IMR-90 (cell line): ENCODE data around the gene MAN2A2. TPM values are rescaled to one million over a fixed set of nuclear protein-coding genes. Genes with fewer than 3 reads are reported as not detected.

Source experiments
- ATAC-seq: fragments of 200-7000 bp; cut with Tn5 transposase; 2 replicates; pipeline ENCODE4 v1.9.1; 2020; ENCODE audit warnings: low read depth, mild to moderate bottlenecking, moderate library complexity
- BruUV-seq: library from RNA; stranded (reverse); fragments of 400-500 nt; replicated peaks from 2 replicates; lab custom pipeline; 2021; lab: Mats Ljungman, UMichigan
- CTCF ChIA-PET: fragments of 300-600 bp; formaldehyde crosslinking; extraction: SDS; loops from one replicate; lab custom pipeline; 2021; ENCODE audit warnings: antibody characterized with exemption; lab: Yijun Ruan, JAX
- POLR2A ChIA-PET: fragments of 300-600 bp; sonication (Branson Sonifier 250); formaldehyde crosslinking; loops from one replicate; lab custom pipeline; 2022; ENCODE audit warnings: antibody characterized with exemption; ENCODE audit not compliant: unreplicated experiment; lab: Charles Lee
- DNase-seq: peaks from one replicate; pipeline ENCODE4 v3.0.0; 2013
- H2AFZ ChIP-seq: replicated peaks from 2 replicates; pipeline ENCODE3; 2013; ENCODE audit warnings: low read length, mild to moderate bottlenecking; ENCODE audit not compliant: poor library complexity
- H2AK5ac ChIP-seq: 2 replicates; pipeline ENCODE4 v1.6.1; 2013; ENCODE audit warnings: low read depth, low read length, inconsistent platforms
- H2AK9ac ChIP-seq: replicated peaks from 2 replicates; pipeline ENCODE3; 2013; ENCODE audit warnings: mild to moderate bottlenecking, low read depth, low read length, moderate library complexity; ENCODE audit not compliant: poor library complexity
- H2BK120ac ChIP-seq: 2 replicates; pipeline ENCODE4 v1.6.1; 2013; ENCODE audit warnings: low read depth, low read length, inconsistent platforms
- H2BK15ac ChIP-seq: 3 replicates; pipeline ENCODE4 v1.6.1; 2013; ENCODE audit warnings: low read depth, low read length, inconsistent platforms
- H2BK20ac ChIP-seq: 2 replicates; pipeline ENCODE4 v1.6.1; 2013; ENCODE audit warnings: low read depth, mild to moderate bottlenecking, inconsistent platforms, low read length, moderate library complexity
- H2BK5ac ChIP-seq: 2 replicates; pipeline ENCODE4 v1.6.1; 2013; ENCODE audit warnings: mild to moderate bottlenecking, low read depth, low read length, inconsistent platforms; ENCODE audit not compliant: poor library complexity, severe bottlenecking
- H3K14ac ChIP-seq: replicated peaks from 2 replicates; pipeline ENCODE4 v1.6.1; 2013; ENCODE audit warnings: low read depth, low read length, inconsistent platforms
- H3K18ac ChIP-seq: 2 replicates; pipeline ENCODE4 v1.6.1; 2013; ENCODE audit warnings: low read depth, low read length, control low read depth
- H3K23ac ChIP-seq: 2 replicates; pipeline ENCODE4 v1.6.1; 2013; ENCODE audit warnings: low read depth, low read length, inconsistent platforms
- H3K27ac ChIP-seq: 2 replicates; pipeline ENCODE4 v1.5.1; 2013; ENCODE audit warnings: mild to moderate bottlenecking, control low read depth, low read length; ENCODE audit not compliant: insufficient read depth
- H3K27me3 ChIP-seq: 2 replicates; pipeline ENCODE4 v1.6.1; 2013; ENCODE audit warnings: low read length; ENCODE audit not compliant: control insufficient read depth, insufficient read depth
- H3K36me3 ChIP-seq: 2 replicates; pipeline ENCODE4 v1.6.1; 2013; ENCODE audit warnings: low read length, mixed read lengths; ENCODE audit not compliant: control insufficient read depth, insufficient read depth
- H3K4ac ChIP-seq: 2 replicates; pipeline ENCODE4 v1.6.1; 2013; ENCODE audit warnings: low read depth, low read length, inconsistent platforms
- H3K4me1 ChIP-seq: 2 replicates; pipeline ENCODE4 v1.6.1; 2013; ENCODE audit warnings: low read length, mixed read lengths; ENCODE audit not compliant: control insufficient read depth, insufficient read depth
- H3K4me2 ChIP-seq: 2 replicates; pipeline ENCODE4 v1.6.1; 2013; ENCODE audit warnings: low read depth, mild to moderate bottlenecking, control low read depth, low read length, moderate library complexity
- H3K4me3 ChIP-seq: 2 replicates; pipeline ENCODE4 v1.5.1; 2013; ENCODE audit warnings: low read depth, mild to moderate bottlenecking, control low read depth, low read length, moderate library complexity; ENCODE audit not compliant: insufficient read depth
- H3K56ac ChIP-seq: 2 replicates; pipeline ENCODE4 v1.6.1; 2013; ENCODE audit warnings: low read length, inconsistent platforms; ENCODE audit not compliant: insufficient read depth; ENCODE audit errors: extremely low read depth
- H3K79me1 ChIP-seq, 2 experiments: 2 replicates each; pipeline ENCODE4 v1.6.1; 2013; ENCODE audit warnings: low read length in 2 of 2, inconsistent platforms in 1 of 2, low read depth in 1 of 2
- H3K9ac ChIP-seq: 2 replicates; pipeline ENCODE4 v1.6.1; 2013; ENCODE audit warnings: low read depth, low read length, control low read depth
- H3K9me1 ChIP-seq: 2 replicates; pipeline ENCODE4 v1.6.1; 2013; ENCODE audit warnings: low read length, inconsistent platforms; ENCODE audit not compliant: insufficient read depth
- H3K9me3 ChIP-seq: 2 replicates; pipeline ENCODE4 v1.6.1; 2013; ENCODE audit warnings: low read length; ENCODE audit not compliant: control insufficient read depth, insufficient read depth
- H4K20me1 ChIP-seq: 2 replicates; pipeline ENCODE4 v1.6.1; 2013; ENCODE audit warnings: low read length, inconsistent platforms; ENCODE audit not compliant: insufficient read depth
- H4K5ac ChIP-seq: 2 replicates; pipeline ENCODE4 v1.6.1; 2013; ENCODE audit warnings: mild to moderate bottlenecking, low read depth, low read length, control low read depth
- H4K8ac ChIP-seq, 2 experiments: 2 replicates each; pipeline ENCODE4 v1.6.1; 2013; ENCODE audit warnings: low read depth in 2 of 2, low read length in 2 of 2, control low read depth in 1 of 2, inconsistent platforms in 1 of 2
- H4K91ac ChIP-seq: 2 replicates; pipeline ENCODE4 v1.6.1; 2013; ENCODE audit warnings: low read depth, low read length, inconsistent platforms; ENCODE audit not compliant: insufficient read depth
- CHD1 ChIP-seq: IDR thresholded peaks from 2 replicates; pipeline ENCODE4 v1.6.1; 2012; ENCODE audit warnings: low read depth, low read length, improper control_type of control experiment
- FOS ChIP-seq: fragments of 150-350 bp; IDR thresholded peaks from 2 replicates; pipeline ENCODE4 v1.6.1; 2016; ENCODE audit warnings: low read depth, low read length
- MAFK ChIP-seq: IDR thresholded peaks from 2 replicates; pipeline ENCODE4 v1.6.1; 2012; ENCODE audit warnings: low read depth, low read length, improper control_type of control experiment
- MAZ ChIP-seq: IDR thresholded peaks from 2 replicates; pipeline ENCODE4 v1.6.1; 2012; ENCODE audit warnings: low read depth, mild to moderate bottlenecking, low read length, improper control_type of control experiment, moderate library complexity, borderline replicate concordance
- POLR2A ChIP-seq: IDR thresholded peaks from 2 replicates; pipeline ENCODE4 v1.6.1; 2012; ENCODE audit warnings: mild to moderate bottlenecking, low read depth, low read length
- RFX5 ChIP-seq: IDR thresholded peaks from 2 replicates; pipeline ENCODE4 v1.8.0; 2012; ENCODE audit warnings: low read depth, mild to moderate bottlenecking, low read length, moderate library complexity
- WGBS, 2 experiments: methylation state at CpG; one replicate each; pipeline versions ENCODE4 v1.1.5 to v1.1.7; 2013; ENCODE audit warnings: missing lambda C conversion rate in 2 of 2; ENCODE audit not compliant: insufficient read length in 1 of 2; ENCODE audit errors: extremely low coverage in 2 of 2; 5-methylcytosine and 5-hydroxymethylcytosine counted together
- dilution Hi-C: fragments of 300-500 bp; cut with HindIII; formaldehyde crosslinking; loops from one replicate; pipeline ENCODE4 v1.14.3; 2018; ENCODE audit warnings: low sequenced_read_pairs; ENCODE audit not compliant: unreplicated experiment
- in situ Hi-C: fragments of 300-500 bp; cut with MboI; formaldehyde crosslinking; loops from 3 replicates; pipeline ENCODE4 v1.14.3; 2019; ENCODE audit warnings: low sequenced_read_pairs, inconsistent platforms, mixed read lengths
- intact Hi-C: fragments of 100-400 bp; cut with micrococcal nuclease; formaldehyde crosslinking; loops from 2 replicates; pipeline ENCODE4 v1.10.0; 2022
- polyA plus RNA-seq, 3 experiments: library from polyadenylated mRNA; depleted of rRNA; stranded (reverse); fragments of >200 nt; gene quantifications; 2 replicates each; pipeline ENCODE4 v1.2.3, GENCODE V29; 2012; ENCODE audit warnings: low replicate concordance in 1 of 3
- total RNA-seq: library from RNA; depleted of rRNA; stranded (reverse); fragments of >200 nt; gene quantifications from 2 replicates; pipeline ENCODE4 v1.2.3, GENCODE V29; 2012
- TF ChIP-seq, protein P1 (sequence below): fragments of 150-350 bp; IDR thresholded peaks from 2 replicates; pipeline ENCODE4 v1.6.1; 2016; ENCODE audit warnings: low read depth, mild to moderate bottlenecking, low read length, moderate library complexity, borderline replicate concordance

Gene MAN2A2
- total and polyA plus RNA-seq, 2 of the 4 experiments (the other 2 are of a cell fraction) = 3.4 to 52.5 TPM

GRCh38 chr15:90936823-90937222, 33.7 kb downstream of the MAN2A2 start:
- in situ Hi-C loops = no loop called here

More at GRCh38 chr15:90936823-90937222, 33.7 kb downstream of the MAN2A2 start:
- no peak overlapping the region for H4K5ac ChIP-seq
- H2AFZ ChIP-seq = no peak overlapping the region
- ChIA-PET POLR2A (no interaction called here), CTCF (interaction anchor here (0.7 kb wide), 1 partner anchor 617 kb away, joined by 4 read pairs; no protein-coding TSS in a partner anchor)
- H3K14ac ChIP-seq = no peak overlapping the region
- H3K4me1 ChIP-seq = peaks cover 7% of the 10 kb centered on the region
- intact Hi-C loops = no loop called here
- no peak for TF ChIP-seq RFX5
- TF ChIP-seq MAFK = no peak
- no peak for TF ChIP-seq CHD1
- no peak for TF ChIP-seq MAZ
- TF ChIP-seq POLR2A = no peak
- TF ChIP-seq, protein P1, sequence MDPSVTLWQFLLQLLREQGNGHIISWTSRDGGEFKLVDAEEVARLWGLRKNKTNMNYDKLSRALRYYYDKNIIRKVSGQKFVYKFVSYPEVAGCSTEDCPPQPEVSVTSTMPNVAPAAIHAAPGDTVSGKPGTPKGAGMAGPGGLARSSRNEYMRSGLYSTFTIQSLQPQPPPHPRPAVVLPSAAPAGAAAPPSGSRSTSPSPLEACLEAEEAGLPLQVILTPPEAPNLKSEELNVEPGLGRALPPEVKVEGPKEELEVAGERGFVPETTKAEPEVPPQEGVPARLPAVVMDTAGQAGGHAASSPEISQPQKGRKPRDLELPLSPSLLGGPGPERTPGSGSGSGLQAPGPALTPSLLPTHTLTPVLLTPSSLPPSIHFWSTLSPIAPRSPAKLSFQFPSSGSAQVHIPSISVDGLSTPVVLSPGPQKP = no peak
- no peak for TF ChIP-seq FOS
- peaks cover 28% of the 10 kb centered on the region for H3K36me3 ChIP-seq
- H2BK15ac ChIP-seq = no peak overlapping the region
- no peak overlapping the region for H3K4ac ChIP-seq
- H3K9me3 ChIP-seq = no peaks in the 10 kb centered on the region
- ATAC-seq = no peak
- H2BK20ac ChIP-seq = no peak overlapping the region
- H3K23ac ChIP-seq = peak overlapping the region; percentile 43; the same call in 1 of the 2 replicates
- no peak overlapping the region for H2AK5ac ChIP-seq
- dilution Hi-C loops = no loop called here
- H3K27ac ChIP-seq = no peak overlapping the region
- no CpG with 5 or more reads among the region's 1 CpG for WGBS, 2 experiments
- no peak overlapping the region for H3K9ac ChIP-seq
- H3K4me3 ChIP-seq = no peak overlapping the region
- no peak for DNase-seq
- no peaks in the 10 kb centered on the region for H3K27me3 ChIP-seq
- no peak overlapping the region for H2AK9ac ChIP-seq
- no peak overlapping the region for H2BK120ac ChIP-seq
- H4K20me1 ChIP-seq = peaks cover 6% of the 10 kb centered on the region; the same call in 1 of the 2 replicates
- no peak overlapping the region for H3K56ac ChIP-seq
- peaks cover 17% of the 10 kb centered on the region for H3K9me1 ChIP-seq
- H4K8ac ChIP-seq = no peak overlapping the region
- H3K18ac ChIP-seq = no peak overlapping the region
- H3K4me2 ChIP-seq = no peak overlapping the region
- no peak overlapping the region for H4K91ac ChIP-seq
- peaks cover 32 to 55% of the 10 kb centered on the region in 2 experiments for H3K79me1 ChIP-seq
- H2BK5ac ChIP-seq = no peak overlapping the region
- BruUV-seq = no TSS peak
